ENCODE data around the gene GRB14.
"Not testable (repeated sequence)": the region's sequence is repeated elsewhere in the genome, so short reads cannot be mapped to it uniquely, and the experiment has no call there.

Gene GRB14

DNA sequence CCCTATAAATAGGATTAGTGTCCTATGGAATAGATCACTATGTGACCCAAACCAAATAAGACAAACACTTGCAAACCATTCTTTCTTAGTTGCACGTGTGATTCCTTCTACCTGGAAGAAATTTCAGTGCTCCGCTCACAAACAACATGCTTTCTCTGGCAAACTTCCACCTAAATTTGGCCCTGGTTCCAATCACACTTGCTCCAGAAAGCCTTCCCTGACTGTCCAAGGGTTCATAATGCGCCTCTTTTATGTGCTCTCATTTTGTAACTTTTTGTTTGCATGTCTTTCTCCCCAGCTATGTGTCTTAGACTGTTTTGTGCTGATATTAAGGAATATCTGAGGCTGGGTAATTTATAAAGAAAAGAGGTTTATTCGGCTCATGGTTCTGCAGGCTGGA lies 69.8 kb downstream of the GRB14 start:
- TF ChIP-seq CTCF (IDR thresholded peaks at IDR 0.05; ENCODE audit: low read depth, low read length) (no peak), POLR2A (IDR thresholded peaks at IDR 0.05; ENCODE audit: extremely low read depth, insufficient read length) (no peak), MAX (IDR thresholded peaks at IDR 0.05; ENCODE audit: low read depth, low read length) (no peak), MYC (IDR thresholded peaks at IDR 0.05; ENCODE audit: low read depth, low read length) (no peak)

GRCh38 chr2:164549705-164550104 lies 71.6 kb downstream of the GRB14 start:
- not testable (repeated sequence) for DNase-seq (ENCODE audit: low read depth); H3K4me3 ChIP-seq (ENCODE audit: low read depth, low read length)

More for the DNA sequence above, 69.8 kb downstream of the GRB14 start:
- no peak overlapping the region for H3K4me3 ChIP-seq (ENCODE audit: low read depth, low read length)
- DNase-seq (ENCODE audit: low read depth): no peak

GRCh38 chr2:164545484-164545883 lies 75.8 kb downstream of the GRB14 start:
- no peak for DNase-seq (ENCODE audit: low read depth)
- no peak overlapping the region for H3K4me3 ChIP-seq (ENCODE audit: low read depth, low read length)
- TF ChIP-seq POLR2A (IDR thresholded peaks at IDR 0.05; ENCODE audit: extremely low read depth, insufficient read length) (no peak), MYC (IDR thresholded peaks at IDR 0.05; ENCODE audit: low read depth, low read length) (no peak), CTCF (IDR thresholded peaks at IDR 0.05; ENCODE audit: low read depth, low read length) (no peak), MAX (IDR thresholded peaks at IDR 0.05; ENCODE audit: low read depth, low read length) (no peak)

- H3K4me3 ChIP-seq (ENCODE audit: low read depth, low read length): no peak overlapping the region
- TF ChIP-seq MYC (IDR thresholded peaks at IDR 0.05; ENCODE audit: low read depth, low read length) (no peak), CTCF (IDR thresholded peaks at IDR 0.05; ENCODE audit: low read depth, low read length) (no peak), POLR2A (IDR thresholded peaks at IDR 0.05; ENCODE audit: extremely low read depth, insufficient read length) (no peak), MAX (IDR thresholded peaks at IDR 0.05; ENCODE audit: low read depth, low read length) (no peak)
- DNase-seq (ENCODE audit: low read depth): no peak
Measured at GRCh38 chr2:164542581-164543021, 78.7 kb downstream of the GRB14 start.

GRCh38 chr2:164538240-164538866 lies 82.9 kb downstream of the GRB14 start:
- peak; percentile 52 for DNase-seq (ENCODE audit: low read depth)
- H3K4me3 ChIP-seq (ENCODE audit: low read depth, low read length): no peak overlapping the region
- no peak for TF ChIP-seq MAX (IDR thresholded peaks at IDR 0.05; ENCODE audit: low read depth, low read length)
- TF ChIP-seq CTCF (IDR thresholded peaks at IDR 0.05; ENCODE audit: low read depth, low read length): peak; percentile 56
- no peak for TF ChIP-seq MYC (IDR thresholded peaks at IDR 0.05; ENCODE audit: low read depth, low read length)
- TF ChIP-seq POLR2A (IDR thresholded peaks at IDR 0.05; ENCODE audit: extremely low read depth, insufficient read length): no peak

DNA sequence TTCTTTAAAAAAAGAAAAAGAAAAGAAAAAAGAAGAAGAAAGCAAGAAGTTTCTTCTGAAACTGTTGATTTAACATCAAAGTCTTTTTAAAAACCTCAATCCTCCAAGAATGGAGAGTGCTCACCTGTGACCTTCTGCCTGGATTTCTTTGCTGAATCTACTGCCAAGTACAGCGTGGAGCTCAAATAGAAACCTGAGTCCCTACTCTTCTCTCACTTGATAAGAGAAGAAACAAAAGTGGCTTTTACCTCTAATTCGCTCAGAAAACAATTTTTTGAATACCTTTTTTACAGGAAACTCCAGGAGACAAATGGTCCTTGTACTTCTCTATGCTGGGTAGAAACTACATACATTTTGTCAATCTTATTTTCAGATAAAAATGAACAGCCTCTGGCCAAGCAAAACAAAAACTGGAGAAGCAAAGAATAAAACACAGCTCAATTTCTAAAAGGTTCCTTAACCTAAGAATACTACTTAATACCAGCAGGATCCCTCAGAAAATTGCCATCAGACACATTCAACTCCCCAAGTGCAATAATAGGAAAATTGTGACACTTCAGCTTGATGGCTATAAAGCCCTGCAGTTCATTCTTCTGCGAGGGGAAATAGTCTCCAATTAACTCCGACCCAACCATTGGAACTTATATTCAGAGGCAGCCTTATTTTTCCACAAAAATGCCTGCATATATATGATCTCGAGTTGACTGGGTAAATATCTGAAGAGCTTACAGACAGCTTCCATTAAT lies 85.8 kb downstream of the GRB14 start:
- DNase-seq (ENCODE audit: low read depth): no peak
- TF ChIP-seq POLR2A (IDR thresholded peaks at IDR 0.05; ENCODE audit: extremely low read depth, insufficient read length) (no peak), MYC (IDR thresholded peaks at IDR 0.05; ENCODE audit: low read depth, low read length) (no peak), CTCF (IDR thresholded peaks at IDR 0.05; ENCODE audit: low read depth, low read length) (no peak), MAX (IDR thresholded peaks at IDR 0.05; ENCODE audit: low read depth, low read length) (no peak)
- no peak overlapping the region for H3K4me3 ChIP-seq (ENCODE audit: low read depth, low read length)
